Lower leg skin (tissue), 4 donors: ENCODE results near the gene TGFB2. TPM values are rescaled to one million over a fixed set of nuclear protein-coding genes. Genes with fewer than 3 reads are reported as not detected.

Experiments used
- DNase-seq, 2 donors: peaks; one replicate each; pipeline ENCODE4 v3.0.0-alpha.2; 2019; ENCODE audit warnings: low spot score in 2 of 2
- H3K4me3 ChIP-seq: fragments of 200-600 bp; sonication (generic); 2 replicates; pipeline ENCODE4 v1.5.1; 2017; ENCODE audit warnings: mild to moderate bottlenecking, low read depth; ENCODE audit not compliant: poor library complexity, severe bottlenecking
- CTCF ChIP-seq, 3 donors: fragments of 450-650 bp; IDR thresholded peaks; one replicate each; pipeline ENCODE4 v1.5.1; 2016; ENCODE audit warnings: antibody characterized with exemption in 3 of 3, mild to moderate bottlenecking in 3 of 3, moderate library complexity in 2 of 3
- POLR2A ChIP-seq, 2 donors: fragments of 450-650 bp; IDR thresholded peaks; one replicate each; pipeline ENCODE4 v1.6.1; 2016 to 2017; ENCODE audit warnings: antibody characterized with exemption in 2 of 2, mild to moderate bottlenecking in 1 of 2, moderate library complexity in 1 of 2
- WGBS, 2 donors: methylation state at CpG; one replicate each; pipeline ENCODE4 v1.1.5; 2018; 5-methylcytosine and 5-hydroxymethylcytosine counted together
- intact Hi-C: fragments of 100-400 bp; cut with DNase I; formaldehyde crosslinking; loops from one replicate; pipeline ENCODE4 v1.15.0; 2023; ENCODE audit warnings: low total_unique reads
- total RNA-seq, 4 donors: library from RNA; depleted of rRNA; stranded (reverse); fragments of >200 nt; gene quantifications; one replicate each; pipeline ENCODE4 v1.1.0, GENCODE V29; 2016

Gene TGFB2
- total RNA-seq, 4 donors from 2014 or later: 0.55 to 2.9 (median 1.8) TPM

- DNase-seq: no peak
- TF ChIP-seq CTCF (IDR thresholded peaks at IDR 0.05) (no peak), POLR2A (IDR thresholded peaks at IDR 0.05) (no peak)
- 79 to 83% methylated on average over 2 of the region's 2 CpGs for WGBS, 2 donors
- no peak overlapping the region for H3K4me3 ChIP-seq
- intact Hi-C loops: loop anchor here (5.0 kb wide), 1 partner anchor 1518 kb away; no protein-coding TSS in a partner anchor
These were observed 109.7 kb downstream of the TGFB2 start for GRCh38 chr1:218454700-218455282.

- TF ChIP-seq CTCF (IDR thresholded peaks at IDR 0.05) (no peak), POLR2A (IDR thresholded peaks at IDR 0.05) (no peak)
- intact Hi-C loops: loop anchor here (5.0 kb wide), 1 partner anchor 1516 kb away; no protein-coding TSS in a partner anchor
- H3K4me3 ChIP-seq: no peak overlapping the region
- no peak for DNase-seq
- WGBS, 2 donors: 85 to 92% methylated on average over 3 of the region's 3 CpGs
These were observed 111.3 kb downstream of the TGFB2 start for GRCh38 chr1:218456444-218456843.

- no peak for DNase-seq
- 36 to 55% methylated on average over 8 of the region's 8 CpGs for WGBS, 2 donors
- intact Hi-C loops: loop anchor here (5.0 kb wide), 1 partner anchor 1513 kb away; no protein-coding TSS in a partner anchor
- TF ChIP-seq POLR2A (IDR thresholded peaks at IDR 0.05) (no peak), CTCF (IDR thresholded peaks at IDR 0.05) (no peak)
- no peak overlapping the region for H3K4me3 ChIP-seq
These were observed 114.3 kb downstream of the TGFB2 start for GRCh38 chr1:218459450-218459849.

- TF ChIP-seq POLR2A (IDR thresholded peaks at IDR 0.05): no peak
- intact Hi-C loops: loop anchor here (5.0 kb wide), 1 partner anchor 1512 kb away; no protein-coding TSS in a partner anchor
- no peak overlapping the region for H3K4me3 ChIP-seq
- no peak for DNase-seq
- WGBS, 2 donors: 8 to 9% methylated on average over 6 of the region's 6 CpGs
These were observed 115.0 kb downstream of the TGFB2 start for GRCh38 chr1:218459878-218460711.

- DNase-seq: no peak
- TF ChIP-seq POLR2A (IDR thresholded peaks at IDR 0.05): no peak
- no peak for TF ChIP-seq CTCF (IDR thresholded peaks at IDR 0.05)
- no peak overlapping the region for H3K4me3 ChIP-seq
- intact Hi-C loops: no loop called here
- WGBS, 2 donors: 53 to 87% methylated on average over 1 of the region's 1 CpG
These were observed 116.2 kb downstream of the TGFB2 start for GRCh38 chr1:218461351-218461750.

- intact Hi-C loops: no loop called here
- no peak for TF ChIP-seq POLR2A (IDR thresholded peaks at IDR 0.05)
- no peak for TF ChIP-seq CTCF (IDR thresholded peaks at IDR 0.05)
- no peak for DNase-seq
- H3K4me3 ChIP-seq: no peak overlapping the region
- 64 to 65% methylated on average over 4 of the region's 4 CpGs for WGBS, 2 donors
These were observed 117.0 kb downstream of the TGFB2 start for GRCh38 chr1:218462116-218462515.
